Thyroid gland (tissue), 4 donors: Measurements from ENCODE around the gene SPRR5. TPM values are rescaled to one million over a fixed set of nuclear protein-coding genes. Genes with fewer than 3 reads are reported as not detected.
A peak's percentile ranks its signal among the peaks of the same experiment; 100 is the strongest.

ENCODE experiments used
- DNase-seq, 2 donors: peaks; one replicate each; pipeline ENCODE4 v3.0.0-alpha.2; 2019
- H3K27ac ChIP-seq, 3 donors: fragments of 200-600 bp; sonication (generic); 1 replicate in 2 of 3; 2 replicates in 1 of 3; pipeline ENCODE4 v1.5.1; 2016 to 2019; ENCODE audit warnings: mild to moderate bottlenecking in 1 of 3, moderate library complexity in 1 of 3
- H3K27me3 ChIP-seq: fragments of 200-600 bp; sonication (generic); one replicate; pipeline ENCODE4 v1.5.1; 2019
- H3K36me3 ChIP-seq, 2 donors: fragments of 200-600 bp; sonication (generic); one replicate each; pipeline ENCODE4 v1.5.1; 2016 to 2019
- H3K4me1 ChIP-seq, 2 donors: fragments of 200-600 bp; sonication (generic); one replicate each; pipeline ENCODE4 v1.5.1; 2017 to 2019
- H3K4me3 ChIP-seq, 3 donors: fragments of 200-600 bp; sonication (generic); replicated peaks in 1 of 3; 1 replicate in 2 of 3; 2 replicates in 1 of 3; pipeline ENCODE4 v1.5.1; 2016; ENCODE audit warnings: mild to moderate bottlenecking in 1 of 3
- H3K9me3 ChIP-seq: fragments of 200-600 bp; sonication (generic); one replicate; pipeline ENCODE4 v1.5.1; 2017
- POLR2A ChIP-seq, 2 donors: fragments of 450-650 bp; IDR thresholded peaks; one replicate each; pipeline ENCODE4 v1.6.1; 2017; ENCODE audit warnings: antibody characterized with exemption in 2 of 2, mild to moderate bottlenecking in 2 of 2, moderate library complexity in 1 of 2
- WGBS, 2 donors: methylation state at CpG; one replicate each; pipeline ENCODE4 v1.1.5; 2017; 5-methylcytosine and 5-hydroxymethylcytosine counted together
- intact Hi-C: fragments of 100-400 bp; cut with DNase I; formaldehyde crosslinking; loops from one replicate; pipeline ENCODE4 v1.15.1; 2023
- total RNA-seq, 4 donors: library from RNA; depleted of rRNA; stranded (reverse); fragments of >200 nt; gene quantifications; one replicate each; pipeline ENCODE4 v1.2.3, GENCODE V29; 2016
- TF ChIP-seq, protein P1 (sequence below), 6 experiments: fragments of 200-600 bp in 3 of 6; fragments of 450-650 bp in 3 of 6; sonication (generic) in 3 of 6; IDR thresholded peaks; one replicate each; pipeline ENCODE4 v1.5.1; 2016 to 2019; ENCODE audit warnings: antibody characterized with exemption in 6 of 6, mild to moderate bottlenecking in 2 of 6, inconsistent platforms in 1 of 6, moderate library complexity in 1 of 6

SPRR5 gene
- total RNA-seq, 4 donors from 2014 or later, result not detected

DNA sequence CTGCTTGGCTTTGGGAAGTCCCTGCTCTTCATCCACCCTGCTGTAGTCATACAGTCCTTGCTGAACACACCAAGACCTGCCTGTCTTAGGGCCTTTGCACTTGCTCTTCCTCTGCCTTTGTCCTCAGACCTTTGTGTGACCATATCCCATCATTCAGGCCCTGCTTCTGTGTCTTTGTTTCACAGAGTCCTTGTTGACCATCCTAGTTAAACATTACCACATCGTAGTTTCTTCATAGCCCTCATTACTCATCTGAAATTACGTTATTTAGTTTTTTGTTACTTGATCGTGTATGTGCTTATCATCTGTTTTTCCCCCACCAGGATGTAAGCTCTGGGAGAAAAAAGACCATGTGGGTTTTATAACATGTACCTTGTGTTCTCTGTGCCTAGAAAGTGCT is 18.3 kb upstream of the SPRR5 start:
- Histone ChIP-seq H3K36me3 (no peaks in the 10 kb centered on the region), H3K27me3 (no peaks in the 10 kb centered on the region), H3K9me3 (no peaks in the 10 kb centered on the region), H3K4me1 (no peaks in the 10 kb centered on the region), H3K4me3 (no peak overlapping the region), H3K27ac (no peak overlapping the region)
- TF ChIP-seq, protein P1, sequence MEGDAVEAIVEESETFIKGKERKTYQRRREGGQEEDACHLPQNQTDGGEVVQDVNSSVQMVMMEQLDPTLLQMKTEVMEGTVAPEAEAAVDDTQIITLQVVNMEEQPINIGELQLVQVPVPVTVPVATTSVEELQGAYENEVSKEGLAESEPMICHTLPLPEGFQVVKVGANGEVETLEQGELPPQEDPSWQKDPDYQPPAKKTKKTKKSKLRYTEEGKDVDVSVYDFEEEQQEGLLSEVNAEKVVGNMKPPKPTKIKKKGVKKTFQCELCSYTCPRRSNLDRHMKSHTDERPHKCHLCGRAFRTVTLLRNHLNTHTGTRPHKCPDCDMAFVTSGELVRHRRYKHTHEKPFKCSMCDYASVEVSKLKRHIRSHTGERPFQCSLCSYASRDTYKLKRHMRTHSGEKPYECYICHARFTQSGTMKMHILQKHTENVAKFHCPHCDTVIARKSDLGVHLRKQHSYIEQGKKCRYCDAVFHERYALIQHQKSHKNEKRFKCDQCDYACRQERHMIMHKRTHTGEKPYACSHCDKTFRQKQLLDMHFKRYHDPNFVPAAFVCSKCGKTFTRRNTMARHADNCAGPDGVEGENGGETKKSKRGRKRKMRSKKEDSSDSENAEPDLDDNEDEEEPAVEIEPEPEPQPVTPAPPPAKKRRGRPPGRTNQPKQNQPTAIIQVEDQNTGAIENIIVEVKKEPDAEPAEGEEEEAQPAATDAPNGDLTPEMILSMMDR (IDR thresholded peaks at IDR 0.05), result no peak
- TF ChIP-seq POLR2A (IDR thresholded peaks at IDR 0.05), result no peak
- DNase-seq, result no peak
- intact Hi-C loops, result no loop called here
- 93% methylated on average over 3 of the region's 3 CpGs for WGBS, 2 donors

- Histone ChIP-seq H3K27me3 (no peaks in the 10 kb centered on the region), H3K9me3 (no peaks in the 10 kb centered on the region), H3K27ac (no peak overlapping the region), H3K4me3 (no peak overlapping the region), H3K4me1 (no peaks in the 10 kb centered on the region), H3K36me3 (no peaks in the 10 kb centered on the region)
- intact Hi-C loops, result no loop called here
- peak in 1 of 2 donors; percentile 8 for DNase-seq
- TF ChIP-seq POLR2A (IDR thresholded peaks at IDR 0.05), result no peak
- TF ChIP-seq, protein P1 (IDR thresholded peaks at IDR 0.05), result no peak
- 51 to 61% methylated on average over 4 of the region's 4 CpGs for WGBS, 2 donors
Measured at GRCh38 chr1:152932170-152932811, 14.7 kb upstream of the SPRR5 start.

- Histone ChIP-seq H3K36me3 (no peaks in the 10 kb centered on the region), H3K27ac (no peak overlapping the region), H3K4me1 (no peaks in the 10 kb centered on the region), H3K4me3 (no peak overlapping the region), H3K27me3 (no peaks in the 10 kb centered on the region), H3K9me3 (no peaks in the 10 kb centered on the region)
- intact Hi-C loops, result no loop called here
- no peak for TF ChIP-seq POLR2A (IDR thresholded peaks at IDR 0.05)
- TF ChIP-seq, protein P1 (IDR thresholded peaks at IDR 0.05), result no peak
- DNase-seq, result no peak
- 82 to 86% methylated on average over 2 of the region's 2 CpGs for WGBS, 2 donors
Measured at GRCh38 chr1:152933196-152933595, 13.8 kb upstream of the SPRR5 start.

DNA sequence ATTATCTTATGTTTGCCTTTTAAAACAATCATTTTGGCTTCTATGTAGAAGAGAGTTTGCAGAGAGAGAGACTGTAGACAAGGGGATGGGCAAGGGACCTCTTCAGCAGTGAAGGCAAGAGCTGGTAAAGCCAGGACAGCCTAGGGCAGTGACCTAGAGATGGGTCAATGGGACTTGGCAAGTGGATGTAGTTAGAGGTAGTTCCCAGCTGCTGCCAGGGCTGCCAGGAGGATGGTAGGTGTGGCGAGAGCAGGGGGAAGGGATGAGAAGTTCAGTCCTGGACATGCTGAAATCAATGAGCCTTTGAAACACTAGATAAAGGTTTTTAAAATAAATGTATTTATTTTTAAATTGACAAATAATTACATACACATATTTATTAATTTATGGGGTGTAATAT is 6.4 kb upstream of the SPRR5 start:
- H3K27ac ChIP-seq, result no peak overlapping the region
- H3K4me3 ChIP-seq, result no peak overlapping the region
- 92 to 97% methylated on average over 1 of the region's 1 CpG for WGBS, 2 donors
- no peak for DNase-seq
- H3K9me3 ChIP-seq, result no peaks in the 10 kb centered on the region
- intact Hi-C loops, result no loop called here
- H3K36me3 ChIP-seq, result no peaks in the 10 kb centered on the region
- TF ChIP-seq, protein P1 (IDR thresholded peaks at IDR 0.05), result no peak
- TF ChIP-seq POLR2A (IDR thresholded peaks at IDR 0.05), result no peak
- H3K4me1 ChIP-seq, result no peaks in the 10 kb centered on the region
- H3K27me3 ChIP-seq, result no peaks in the 10 kb centered on the region

DNA sequence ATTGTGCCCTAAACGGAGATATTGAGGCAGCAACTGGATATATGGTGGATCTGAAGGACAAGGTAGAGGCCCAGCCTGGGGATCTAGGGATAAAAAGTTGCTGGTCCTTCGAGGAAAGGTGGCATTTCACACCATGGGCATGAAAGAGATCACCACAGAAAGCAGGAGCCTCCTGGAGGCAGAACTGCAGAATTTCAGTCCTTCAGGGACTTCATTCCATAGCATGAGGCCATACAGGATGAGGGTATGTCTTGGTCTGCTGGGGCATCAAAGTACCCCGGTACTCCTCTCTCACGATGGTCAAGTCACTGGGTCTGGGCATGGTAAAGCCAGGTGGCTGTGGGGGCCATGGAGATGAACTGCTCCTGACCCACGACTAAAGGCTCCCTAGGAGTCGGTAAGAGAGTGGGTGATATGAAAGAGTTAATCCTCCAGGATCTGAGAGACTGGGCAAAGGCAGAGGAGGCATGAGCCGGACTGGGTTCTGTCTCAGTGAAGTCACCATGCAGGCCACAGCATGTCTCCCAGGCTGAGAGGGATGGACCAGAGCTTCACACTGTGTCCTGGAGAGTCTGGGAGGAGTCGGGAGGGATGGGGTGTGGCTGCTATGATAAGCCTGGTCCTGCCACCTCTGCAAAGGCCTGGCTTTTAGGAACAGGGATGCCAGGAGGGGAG is 5.8 kb upstream of the SPRR5 start:
- H3K27ac ChIP-seq, result no peak overlapping the region
- no peaks in the 10 kb centered on the region for H3K9me3 ChIP-seq
- WGBS, 2 donors, result 73 to 76% methylated on average over 8 of the region's 8 CpGs
- H3K4me1 ChIP-seq, result no peaks in the 10 kb centered on the region
- no peak overlapping the region for H3K4me3 ChIP-seq
- no peaks in the 10 kb centered on the region for H3K36me3 ChIP-seq
- no peaks in the 10 kb centered on the region for H3K27me3 ChIP-seq
- TF ChIP-seq, protein P1 (IDR thresholded peaks at IDR 0.05), result no peak
- intact Hi-C loops, result no loop called here
- DNase-seq, result no peak
